Subcutaneous adipose tissue (tissue), 4 donors: ENCODE measurements around the gene MYO1B. TPM values are rescaled to one million over a fixed set of nuclear protein-coding genes. Genes with fewer than 3 reads are reported as not detected.

Experiments
- total RNA-seq, 4 donors: library from RNA; depleted of rRNA; stranded (reverse); fragments of >200 nt; gene quantifications; one replicate each; pipeline ENCODE4 v1.1.0, GENCODE V29; 2016
- TF ChIP-seq, protein P1 (sequence below): fragments of 450-650 bp; IDR thresholded peaks from one replicate; pipeline ENCODE4 v1.5.1; 2016; ENCODE audit warnings: low read depth, mild to moderate bottlenecking, control low read depth, antibody characterized with exemption, moderate library complexity

MYO1B gene
- total RNA-seq, 4 donors from 2014 or later = 34.3 to 102 (median 59.3) TPM

DNA sequence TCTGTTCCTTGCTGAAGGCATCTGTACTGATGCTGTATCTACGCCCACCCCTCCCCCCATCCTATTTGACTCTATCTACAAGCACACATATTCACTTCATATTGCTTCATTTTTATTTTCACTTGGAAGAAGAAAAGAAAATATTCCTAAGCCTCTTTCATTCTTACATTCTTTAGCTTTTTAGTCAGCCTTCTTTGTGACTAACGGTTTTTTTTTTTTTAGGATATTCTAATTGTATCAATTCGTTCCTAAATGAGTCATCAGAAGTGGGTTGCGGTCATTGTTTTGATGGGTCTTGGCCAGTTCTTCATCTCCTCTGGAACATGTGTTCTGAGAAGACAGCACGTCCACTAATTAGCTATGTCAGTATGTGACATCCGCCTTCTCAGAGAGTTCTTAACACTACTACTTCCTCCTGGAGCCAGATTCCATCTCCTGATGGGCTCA is 88.7 kb downstream of the MYO1B start:
- TF ChIP-seq, protein P1, sequence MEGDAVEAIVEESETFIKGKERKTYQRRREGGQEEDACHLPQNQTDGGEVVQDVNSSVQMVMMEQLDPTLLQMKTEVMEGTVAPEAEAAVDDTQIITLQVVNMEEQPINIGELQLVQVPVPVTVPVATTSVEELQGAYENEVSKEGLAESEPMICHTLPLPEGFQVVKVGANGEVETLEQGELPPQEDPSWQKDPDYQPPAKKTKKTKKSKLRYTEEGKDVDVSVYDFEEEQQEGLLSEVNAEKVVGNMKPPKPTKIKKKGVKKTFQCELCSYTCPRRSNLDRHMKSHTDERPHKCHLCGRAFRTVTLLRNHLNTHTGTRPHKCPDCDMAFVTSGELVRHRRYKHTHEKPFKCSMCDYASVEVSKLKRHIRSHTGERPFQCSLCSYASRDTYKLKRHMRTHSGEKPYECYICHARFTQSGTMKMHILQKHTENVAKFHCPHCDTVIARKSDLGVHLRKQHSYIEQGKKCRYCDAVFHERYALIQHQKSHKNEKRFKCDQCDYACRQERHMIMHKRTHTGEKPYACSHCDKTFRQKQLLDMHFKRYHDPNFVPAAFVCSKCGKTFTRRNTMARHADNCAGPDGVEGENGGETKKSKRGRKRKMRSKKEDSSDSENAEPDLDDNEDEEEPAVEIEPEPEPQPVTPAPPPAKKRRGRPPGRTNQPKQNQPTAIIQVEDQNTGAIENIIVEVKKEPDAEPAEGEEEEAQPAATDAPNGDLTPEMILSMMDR = no peak

DNA sequence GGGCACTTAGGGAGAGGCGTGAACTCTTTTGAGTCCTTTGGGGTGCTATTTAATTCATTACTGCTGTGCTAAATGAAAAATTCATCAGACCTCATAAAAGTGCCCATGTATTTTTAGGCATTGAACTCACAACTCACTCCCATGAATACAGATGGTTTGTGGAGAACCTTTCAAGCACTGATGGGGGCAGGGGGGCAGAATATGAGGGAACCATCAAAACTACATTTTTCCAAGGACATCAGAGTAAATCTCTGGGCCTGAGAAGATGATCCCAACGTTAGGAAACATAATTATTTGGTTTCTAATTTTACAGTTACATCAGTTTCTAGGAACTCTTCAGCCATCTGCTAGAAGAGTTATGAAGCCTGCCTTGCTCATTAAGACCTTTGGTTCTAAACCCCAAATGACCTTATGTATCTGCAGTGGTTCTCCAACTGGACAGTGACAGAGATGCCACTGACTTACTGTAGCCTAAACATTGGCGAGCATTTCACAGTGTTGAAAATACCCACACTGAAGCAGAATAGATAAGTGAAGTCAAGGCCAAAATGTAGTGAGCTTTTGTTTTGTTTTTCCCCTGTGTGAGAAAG is 90.8 kb downstream of the MYO1B start:
- TF ChIP-seq, protein P1 = no peak

DNA sequence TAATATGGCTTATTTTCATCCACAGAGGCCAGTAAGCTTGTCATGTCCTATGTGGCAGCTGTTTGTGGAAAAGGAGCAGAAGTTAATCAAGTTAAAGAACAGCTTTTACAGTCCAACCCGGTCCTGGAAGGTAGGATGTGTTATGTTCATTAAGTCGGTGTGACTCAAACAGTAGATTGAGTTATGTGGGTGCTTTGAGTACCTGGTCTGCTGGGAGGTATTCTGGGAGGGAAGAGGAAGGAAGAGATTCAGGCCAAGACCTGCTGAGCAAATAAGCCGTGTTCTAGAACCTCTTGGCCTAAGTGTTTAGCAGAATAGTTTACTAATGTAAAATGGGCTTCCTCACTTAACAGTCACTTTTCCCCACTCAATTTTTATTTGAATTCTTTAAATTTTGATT is 96.2 kb downstream of the MYO1B start:
- TF ChIP-seq, protein P1 = no peak

DNA sequence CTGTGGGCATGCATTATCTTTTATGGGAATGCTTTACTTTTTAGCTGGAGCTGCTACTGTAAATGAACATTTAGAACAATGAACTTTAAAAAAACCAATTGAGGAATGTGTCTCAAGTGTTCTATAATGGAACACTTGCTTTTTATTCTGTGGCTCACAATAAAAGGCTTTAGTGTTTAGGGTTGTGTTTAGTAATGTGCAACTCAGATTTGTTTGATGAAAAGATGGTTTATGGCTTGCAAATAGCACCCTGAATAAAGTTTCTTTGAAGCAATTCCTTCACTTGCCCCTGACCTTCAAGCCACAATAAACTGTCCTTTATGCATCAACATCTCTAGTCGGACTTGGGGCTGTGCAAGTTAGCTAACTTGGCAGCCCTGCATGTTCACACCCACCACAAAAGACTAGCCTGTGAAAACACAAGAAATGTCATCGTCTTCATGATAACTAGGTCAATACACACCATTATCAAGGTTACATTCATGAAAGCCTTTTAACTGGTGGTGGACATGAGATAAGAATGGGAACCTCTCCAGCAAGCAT is 98.7 kb downstream of the MYO1B start:
- TF ChIP-seq, protein P1 = no peak

DNA sequence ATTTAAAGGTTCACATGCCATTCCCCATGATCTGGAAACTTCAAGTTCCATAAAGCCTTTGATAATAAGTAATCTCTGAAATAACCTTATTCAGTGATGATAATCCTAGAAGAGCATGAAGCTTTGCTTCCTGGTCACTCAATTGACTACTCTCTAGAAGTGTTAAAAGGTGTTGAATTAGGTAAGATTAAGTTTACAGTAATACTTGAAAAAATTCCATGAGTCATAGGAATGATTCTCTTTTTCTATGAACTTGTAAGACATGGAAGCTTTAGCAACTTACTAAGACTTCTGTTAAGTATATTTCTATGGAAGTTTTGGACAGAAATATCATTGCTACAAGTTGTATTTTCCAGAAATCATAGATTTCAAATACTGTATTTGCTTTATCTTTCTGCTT is 100.6 kb downstream of the MYO1B start:
- TF ChIP-seq, protein P1 = no peak

DNA sequence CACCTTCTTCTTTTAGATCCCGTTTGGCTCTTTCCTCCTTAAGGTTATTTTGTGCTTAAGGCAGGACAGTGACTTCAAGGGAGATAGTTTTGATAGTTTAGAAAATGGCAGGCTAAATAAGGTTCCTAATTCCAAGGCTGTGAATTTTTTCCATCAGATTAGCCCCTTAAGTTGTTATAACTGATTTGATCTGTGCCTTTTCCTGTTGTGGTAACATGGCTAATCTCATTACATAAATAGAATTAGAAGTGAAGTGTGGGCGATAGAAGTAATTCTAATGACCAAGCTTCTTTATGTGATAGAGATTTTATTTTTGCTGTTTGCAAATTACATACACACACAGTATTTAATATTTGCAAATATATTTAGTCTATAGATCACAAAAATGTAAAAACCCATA is 102.0 kb downstream of the MYO1B start:
- TF ChIP-seq, protein P1 = no peak

DNA sequence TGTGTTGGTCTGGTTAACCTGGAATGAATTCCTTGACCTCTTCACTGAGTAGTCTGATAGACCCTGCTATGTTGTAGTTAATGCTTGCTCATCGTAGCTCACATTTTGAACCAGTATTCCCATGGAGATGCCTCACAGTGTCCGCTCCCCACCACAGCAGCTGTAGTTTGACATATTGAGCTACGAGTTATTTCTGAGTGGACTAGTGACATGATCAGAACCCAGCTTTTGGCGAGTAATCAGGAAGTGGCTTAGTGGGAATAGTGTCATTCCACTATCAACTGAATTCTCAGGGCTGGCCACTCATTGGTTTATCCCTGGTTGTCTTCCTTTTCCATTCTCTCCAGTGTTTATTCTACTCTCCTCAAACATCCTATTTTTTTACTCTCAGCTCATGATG is 102.7 kb downstream of the MYO1B start:
- TF ChIP-seq, protein P1 = no peak
